ENCODE measurements around the gene SMYD1. TPM values are rescaled to one million over a fixed set of nuclear protein-coding genes. Genes with fewer than 3 reads are reported as not detected.

The SMYD1 gene
- total RNA-seq, 1 donor from 2014 or later, result not detected

DNA sequence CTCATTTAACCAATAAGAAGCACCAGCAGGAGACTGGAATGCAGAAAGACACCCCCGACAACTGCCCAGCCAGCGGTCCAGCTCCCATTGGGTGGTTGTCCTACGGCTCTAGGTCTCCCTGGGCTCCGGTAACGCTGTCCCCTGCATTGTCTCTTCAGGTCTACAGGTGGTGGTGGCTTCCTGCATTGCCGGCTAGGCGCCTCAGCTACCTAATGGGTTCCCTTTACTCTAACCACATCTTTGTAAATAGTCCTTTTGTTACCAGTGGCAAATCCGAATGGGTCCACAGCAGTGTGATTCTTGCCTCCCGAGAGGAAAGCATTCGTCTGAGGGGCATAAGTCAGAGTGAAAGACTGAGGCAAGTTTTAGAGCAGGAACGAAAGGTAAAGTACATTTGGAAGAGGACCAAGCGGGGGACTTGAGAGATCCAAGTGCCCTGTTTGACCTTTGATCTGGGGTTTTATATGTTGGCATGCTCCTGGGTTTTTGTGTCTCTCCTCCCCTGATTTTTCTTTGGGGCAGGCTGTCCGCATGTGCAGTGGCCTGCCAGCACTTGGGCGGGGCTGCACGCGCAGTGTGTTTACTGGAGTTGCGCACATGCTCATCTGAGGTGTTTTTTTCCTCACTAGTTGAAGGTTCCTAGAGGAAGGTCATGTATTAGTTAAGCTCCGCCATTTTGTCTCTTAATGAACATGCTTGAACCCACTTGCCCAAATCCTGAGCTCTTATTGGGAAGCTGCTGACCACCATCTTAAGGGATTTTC is 49.2 kb downstream of the SMYD1 start:
- peaks cover 28% of the 10 kb centered on the region for H3K27me3 Mint-ChIP-seq (ENCODE audit: low read depth)
- no peak overlapping the region for H3K4me3 Mint-ChIP-seq (ENCODE audit: unreplicated experiment)

DNA sequence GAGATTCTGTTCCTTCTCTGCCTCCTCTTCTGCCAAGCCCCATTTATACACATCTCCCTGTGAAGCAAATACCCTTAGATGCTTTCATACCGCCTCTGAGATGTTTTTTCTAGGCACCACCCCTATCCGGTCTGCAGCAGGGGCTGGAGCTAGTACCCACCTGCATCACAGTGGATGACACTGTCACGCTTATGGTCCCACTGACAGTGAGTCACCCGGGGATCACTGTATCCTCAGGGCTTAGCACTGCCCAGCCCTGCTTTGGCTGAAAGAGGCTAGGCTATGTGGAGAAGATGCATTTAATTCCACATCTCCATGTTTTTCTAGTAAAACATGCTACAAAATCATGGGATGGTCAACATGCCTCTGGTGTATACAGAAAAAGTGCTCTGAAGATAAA is 50.3 kb downstream of the SMYD1 start:
- Mint-ChIP-seq H3K9me3 (ENCODE audit: low read depth) (no peaks in the 10 kb centered on the region), H3K4me3 (ENCODE audit: unreplicated experiment) (no peak overlapping the region), H3K36me3 (ENCODE audit: low read depth) (no peaks in the 10 kb centered on the region), H3K27ac (ENCODE audit: unreplicated experiment) (no peak overlapping the region), H3K4me1 (ENCODE audit: low read depth) (peaks cover 4% of the 10 kb centered on the region), H3K27me3 (ENCODE audit: low read depth) (peaks cover 32% of the 10 kb centered on the region)
- TF ChIP-seq, protein P1, sequence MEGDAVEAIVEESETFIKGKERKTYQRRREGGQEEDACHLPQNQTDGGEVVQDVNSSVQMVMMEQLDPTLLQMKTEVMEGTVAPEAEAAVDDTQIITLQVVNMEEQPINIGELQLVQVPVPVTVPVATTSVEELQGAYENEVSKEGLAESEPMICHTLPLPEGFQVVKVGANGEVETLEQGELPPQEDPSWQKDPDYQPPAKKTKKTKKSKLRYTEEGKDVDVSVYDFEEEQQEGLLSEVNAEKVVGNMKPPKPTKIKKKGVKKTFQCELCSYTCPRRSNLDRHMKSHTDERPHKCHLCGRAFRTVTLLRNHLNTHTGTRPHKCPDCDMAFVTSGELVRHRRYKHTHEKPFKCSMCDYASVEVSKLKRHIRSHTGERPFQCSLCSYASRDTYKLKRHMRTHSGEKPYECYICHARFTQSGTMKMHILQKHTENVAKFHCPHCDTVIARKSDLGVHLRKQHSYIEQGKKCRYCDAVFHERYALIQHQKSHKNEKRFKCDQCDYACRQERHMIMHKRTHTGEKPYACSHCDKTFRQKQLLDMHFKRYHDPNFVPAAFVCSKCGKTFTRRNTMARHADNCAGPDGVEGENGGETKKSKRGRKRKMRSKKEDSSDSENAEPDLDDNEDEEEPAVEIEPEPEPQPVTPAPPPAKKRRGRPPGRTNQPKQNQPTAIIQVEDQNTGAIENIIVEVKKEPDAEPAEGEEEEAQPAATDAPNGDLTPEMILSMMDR (IDR thresholded peaks at IDR 0.05), result no peak
- DNase-seq (ENCODE audit: low spot score), result no peak

More for the DNA sequence above, 49.2 kb downstream of the SMYD1 start:
- Mint-ChIP-seq H3K27ac (ENCODE audit: unreplicated experiment) (no peak overlapping the region), H3K36me3 (ENCODE audit: low read depth) (no peaks in the 10 kb centered on the region), H3K9me3 (ENCODE audit: low read depth) (no peaks in the 10 kb centered on the region), H3K4me1 (ENCODE audit: low read depth) (peaks cover 4% of the 10 kb centered on the region)
- TF ChIP-seq, protein P1 (IDR thresholded peaks at IDR 0.05), result no peak
- DNase-seq (ENCODE audit: low spot score), result no peak

DNA sequence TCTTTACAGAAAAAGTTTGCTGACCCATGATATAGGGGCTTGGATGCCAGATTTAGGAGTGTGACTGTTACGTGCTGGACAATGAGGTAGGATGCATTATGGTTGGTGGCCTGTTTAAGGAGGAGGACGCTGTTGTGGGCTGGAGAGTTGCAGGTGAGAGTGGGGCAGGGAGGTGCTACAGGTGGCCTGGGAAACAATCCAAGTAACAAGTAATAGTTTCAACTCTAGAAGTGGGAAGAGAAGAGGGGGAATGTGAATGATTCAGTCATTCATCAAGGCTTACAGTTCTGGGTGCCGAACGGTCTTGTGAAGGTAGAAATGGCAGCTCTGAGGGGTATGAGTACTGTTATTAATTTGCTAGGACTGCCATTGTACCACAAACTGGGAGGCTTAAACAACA is 54.1 kb downstream of the SMYD1 start:
- no peak for DNase-seq (ENCODE audit: low spot score)
- Mint-ChIP-seq H3K4me3 (ENCODE audit: unreplicated experiment) (no peak overlapping the region), H3K4me1 (ENCODE audit: low read depth) (no peaks in the 10 kb centered on the region), H3K27me3 (ENCODE audit: low read depth) (peaks cover 41% of the 10 kb centered on the region), H3K36me3 (ENCODE audit: low read depth) (peaks cover 2% of the 10 kb centered on the region), H3K9me3 (ENCODE audit: low read depth) (no peaks in the 10 kb centered on the region), H3K27ac (ENCODE audit: unreplicated experiment) (no peak overlapping the region)
- TF ChIP-seq, protein P1 (IDR thresholded peaks at IDR 0.05), result no peak

DNA sequence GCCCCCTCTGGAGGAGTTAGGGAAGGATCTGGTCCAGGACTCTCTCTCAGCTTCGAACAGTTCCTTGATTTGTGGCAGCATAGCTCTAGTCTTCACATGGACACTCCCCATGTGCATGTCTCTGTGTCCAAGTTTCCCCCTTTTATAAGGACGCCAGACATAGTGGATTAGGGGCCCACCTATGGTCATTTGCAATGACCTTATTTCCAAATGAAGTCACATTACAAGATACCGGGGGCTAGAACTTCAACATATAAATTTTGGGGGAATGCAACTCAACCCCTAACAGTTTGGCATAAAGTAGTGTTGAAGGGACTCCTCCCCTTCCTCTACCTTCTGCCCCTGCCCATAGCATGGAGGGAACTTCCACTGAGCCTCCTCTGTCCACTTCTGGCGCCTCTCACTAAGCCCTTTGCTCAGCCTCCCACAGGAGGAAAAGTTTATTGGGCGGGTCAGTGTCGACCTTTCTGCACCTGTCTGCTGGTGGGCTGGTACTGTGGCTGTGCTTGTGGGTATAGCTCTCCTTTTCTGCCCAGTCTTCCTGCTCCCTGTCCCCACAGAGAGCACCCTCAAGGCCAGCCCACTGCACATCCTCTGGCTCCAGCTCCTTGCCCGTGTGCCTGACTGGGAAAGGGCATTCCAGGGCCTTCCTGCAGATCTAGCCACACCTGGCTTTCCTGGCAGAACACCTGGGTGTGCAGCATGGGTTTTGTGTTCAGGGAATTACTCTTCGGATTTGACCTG is 54.7 kb downstream of the SMYD1 start:
- H3K27me3 Mint-ChIP-seq (ENCODE audit: low read depth), result peaks cover 45% of the 10 kb centered on the region
- TF ChIP-seq, protein P1 (IDR thresholded peaks at IDR 0.05), result no peak
- no peak overlapping the region for H3K27ac Mint-ChIP-seq (ENCODE audit: unreplicated experiment)

DNA sequence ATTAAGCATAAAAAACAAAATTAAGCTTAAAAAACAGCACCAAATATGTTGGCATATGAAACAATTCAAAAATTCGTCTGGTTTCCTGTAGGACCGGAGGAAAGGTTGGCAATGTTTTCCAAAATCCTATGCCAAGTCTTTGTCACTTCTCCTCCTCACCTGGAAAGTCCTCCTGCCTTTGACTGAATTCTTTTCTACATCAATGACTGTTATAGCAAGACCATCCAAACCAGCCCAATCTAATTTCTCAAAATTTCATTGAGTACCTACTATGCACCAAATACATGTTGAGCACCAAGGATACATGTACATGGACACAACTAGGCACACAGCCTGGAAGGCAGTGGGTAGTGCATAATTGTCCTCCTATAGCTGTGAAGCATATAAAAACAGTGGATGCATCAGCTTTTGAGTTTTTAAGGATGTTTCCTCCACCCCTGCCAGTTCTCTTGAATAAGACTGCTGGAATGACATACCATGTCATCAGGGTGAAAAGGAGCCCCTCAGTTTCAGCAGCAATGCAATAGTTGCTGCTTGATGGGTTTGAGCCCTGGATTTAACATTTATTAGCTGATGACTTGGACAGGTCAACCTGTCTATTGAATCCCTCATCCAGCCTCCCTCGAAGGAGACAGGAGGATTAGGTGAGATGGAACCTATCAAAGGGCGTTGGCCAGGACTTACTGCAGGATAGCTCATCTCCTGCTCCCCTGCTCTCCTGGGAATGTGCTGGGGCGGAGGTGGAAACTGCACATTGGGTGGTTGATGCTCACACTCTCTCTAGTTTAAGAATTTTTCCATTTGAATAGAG is 55.7 kb downstream of the SMYD1 start:
- no peaks in the 10 kb centered on the region for H3K9me3 Mint-ChIP-seq (ENCODE audit: low read depth)
- peaks cover 47% of the 10 kb centered on the region for H3K27me3 Mint-ChIP-seq (ENCODE audit: low read depth)
- TF ChIP-seq, protein P1 (IDR thresholded peaks at IDR 0.05), result no peak
- peaks cover 2% of the 10 kb centered on the region for H3K36me3 Mint-ChIP-seq (ENCODE audit: low read depth)
- DNase-seq (ENCODE audit: low spot score), result no peak
- H3K4me1 Mint-ChIP-seq (ENCODE audit: low read depth), result no peaks in the 10 kb centered on the region
- no peak overlapping the region for H3K4me3 Mint-ChIP-seq (ENCODE audit: unreplicated experiment)
- H3K27ac Mint-ChIP-seq (ENCODE audit: unreplicated experiment), result no peak overlapping the region

More for the DNA sequence above, 54.7 kb downstream of the SMYD1 start:
- no peaks in the 10 kb centered on the region for H3K4me1 Mint-ChIP-seq (ENCODE audit: low read depth)
- DNase-seq (ENCODE audit: low spot score), result no peak
- no peaks in the 10 kb centered on the region for H3K9me3 Mint-ChIP-seq (ENCODE audit: low read depth)
- H3K36me3 Mint-ChIP-seq (ENCODE audit: low read depth), result peaks cover 2% of the 10 kb centered on the region
- H3K4me3 Mint-ChIP-seq (ENCODE audit: unreplicated experiment), result no peak overlapping the region

Measured in chondrocyte (in vitro differentiated cells).